Endothelial cell of umbilical vein (primary cell): Measurements from ENCODE around the gene RAD54L. TPM values are rescaled to one million over a fixed set of nuclear protein-coding genes. Genes with fewer than 3 reads are reported as not detected.

Experiments
- BruUV-seq: library from RNA; stranded (reverse); fragments of 400-500 nt; replicated peaks from 2 replicates; lab custom pipeline; 2021; lab: Mats Ljungman, UMichigan
- CTCF ChIA-PET: fragments of 300-600, 350-600 bp; sonication (Branson Sonifier 250); formaldehyde crosslinking; loops from one replicate; lab custom pipeline; 2021; ENCODE audit warnings: antibody characterized with exemption, inconsistent platforms; lab: Charles Lee
- POLR2A ChIA-PET: fragments of 300-600, 350-600 bp; sonication (Branson Sonifier 250); formaldehyde crosslinking; loops from one replicate; lab custom pipeline; 2021; ENCODE audit warnings: antibody characterized with exemption, inconsistent platforms; lab: Charles Lee
- DNase-seq: peaks from one replicate; pipeline ENCODE4 v3.0.0-alpha.2; 2011; ENCODE audit warnings: low read depth, low spot score
- FAIRE-seq: peaks from 2 replicates; lab custom pipeline; 2011; peaks lifted over from hg19 to GRCh38; lab: Jason Lieb, UNC
- H2AFZ ChIP-seq: 2 replicates; pipeline ENCODE4 v1.6.0; 2012; ENCODE audit warnings: low read depth, low read length, control low read depth, inconsistent platforms
- H3K27ac ChIP-seq: 2 replicates; pipeline ENCODE4 v1.5.1; 2011; ENCODE audit warnings: low read depth, mild to moderate bottlenecking, control low read depth, low read length, moderate library complexity; ENCODE audit not compliant: insufficient read depth
- H3K27me3 ChIP-seq, 2 experiments: 2 replicates each; pipeline versions ENCODE4 v1.6.0 to v1.6.1; 2011; ENCODE audit warnings: low read length in 2 of 2, mixed read lengths in 1 of 2; ENCODE audit not compliant: control insufficient read depth in 2 of 2, insufficient read depth in 2 of 2
- H3K36me3 ChIP-seq, 2 experiments: 2 replicates in 1 of 2; 3 replicates in 1 of 2; pipeline ENCODE4 v1.5.1; 2011; ENCODE audit warnings: low read length in 2 of 2, mild to moderate bottlenecking in 1 of 2, moderate library complexity in 1 of 2; ENCODE audit not compliant: control insufficient read depth in 2 of 2, insufficient read depth in 2 of 2; ENCODE audit errors: extremely low read depth in 1 of 2
- H3K4me1 ChIP-seq: 3 replicates; pipeline ENCODE4 v1.5.1; 2011; ENCODE audit warnings: mild to moderate bottlenecking, low read length; ENCODE audit not compliant: control insufficient read depth, insufficient read depth; ENCODE audit errors: extremely low read depth
- H3K4me2 ChIP-seq: 2 replicates; pipeline ENCODE4 v1.6.1; 2011; ENCODE audit warnings: low read length, control low read depth, mixed read lengths; ENCODE audit not compliant: insufficient read depth
- H3K4me3 ChIP-seq, 3 experiments: fragments of 200-600 bp in 1 of 3; sonication (generic), shearing (Covaris generic) in 1 of 3; replicated peaks in 1 of 3; 2 replicates each; pipeline ENCODE4 v1.5.1; 2011 to 2016; ENCODE audit warnings: control low read depth in 3 of 3, low read length in 3 of 3, mild to moderate bottlenecking in 2 of 3, inconsistent platforms in 1 of 3, low read depth in 1 of 3, moderate library complexity in 1 of 3; ENCODE audit not compliant: insufficient read depth in 1 of 3
- H3K79me2 ChIP-seq: 2 replicates; pipeline ENCODE4 v1.6.0; 2012; ENCODE audit warnings: low read length, inconsistent platforms; ENCODE audit not compliant: control insufficient read depth, insufficient read depth
- H3K9ac ChIP-seq: replicated peaks from 2 replicates; pipeline ENCODE3; 2011; ENCODE audit warnings: low read length, control low read depth; ENCODE audit not compliant: insufficient read depth; ENCODE audit errors: extremely low read depth
- H3K9me1 ChIP-seq: replicated peaks from 3 replicates; pipeline ENCODE4 v1.6.0; 2011; ENCODE audit warnings: mild to moderate bottlenecking, low read length; ENCODE audit not compliant: control insufficient read depth, insufficient read depth; ENCODE audit errors: extremely low read depth
- H3K9me3 ChIP-seq: replicated peaks from 2 replicates; pipeline ENCODE4 v1.5.1; 2012; ENCODE audit warnings: low read length, inconsistent platforms; ENCODE audit not compliant: control insufficient read depth, insufficient read depth
- H4K20me1 ChIP-seq: replicated peaks from 2 replicates; pipeline ENCODE3; 2011; ENCODE audit warnings: mild to moderate bottlenecking, low read length; ENCODE audit not compliant: control insufficient read depth, insufficient read depth; ENCODE audit errors: extremely low read depth
- EZH2 ChIP-seq: IDR thresholded peaks from 2 replicates; pipeline ENCODE4 v1.6.1; 2012; ENCODE audit warnings: borderline replicate concordance, low read depth, mild to moderate bottlenecking, moderate library complexity, low read length, inconsistent platforms; ENCODE audit not compliant: severe bottlenecking
- FOS ChIP-seq: IDR thresholded peaks from 2 replicates; pipeline ENCODE4 v1.6.1; 2011; ENCODE audit warnings: mild to moderate bottlenecking, low read length, moderate library complexity, borderline replicate concordance; ENCODE audit not compliant: insufficient read depth
- GATA2 ChIP-seq: IDR thresholded peaks from 2 replicates; pipeline ENCODE4 v1.7.0; 2011; ENCODE audit warnings: low read depth, mild to moderate bottlenecking, moderate library complexity, mixed read lengths, low read length; ENCODE audit not compliant: insufficient read length, insufficient read depth
- JUN ChIP-seq: IDR thresholded peaks from 2 replicates; pipeline ENCODE4 v1.6.1; 2011; ENCODE audit warnings: borderline replicate concordance, low read depth; ENCODE audit not compliant: insufficient read length, insufficient read depth
- MAX ChIP-seq: IDR thresholded peaks from 2 replicates; pipeline ENCODE4 v1.6.1; 2011; ENCODE audit not compliant: insufficient read depth, insufficient read length
- MYC ChIP-seq: IDR thresholded peaks from one replicate; pipeline ENCODE4 v1.6.1; 2011; ENCODE audit warnings: mild to moderate bottlenecking, low read depth, low read length
- POLR2A ChIP-seq: IDR thresholded peaks from 2 replicates; pipeline ENCODE4 v1.6.1; 2012; ENCODE audit warnings: low read depth, mild to moderate bottlenecking, control low read depth, low read length
- POLR2AphosphoS5 ChIP-seq: IDR thresholded peaks from 2 replicates; pipeline ENCODE4 v1.6.1; 2012; ENCODE audit warnings: low read depth, mild to moderate bottlenecking, control low read depth, low read length, moderate library complexity; ENCODE audit not compliant: insufficient read depth
- dilution Hi-C: fragments of 300-500 bp; cut with MboI; formaldehyde crosslinking; loops from one replicate; pipeline ENCODE4 v1.15.0; 2019; ENCODE audit warnings: low sequenced_read_pairs; ENCODE audit not compliant: extremely low pct_ligation_motif_present
- intact Hi-C: fragments of 100-400 bp; cut with micrococcal nuclease; formaldehyde crosslinking; loops from one replicate; pipeline ENCODE4 v1.10.0; 2022
- polyA plus RNA-seq, 4 experiments: library from polyadenylated mRNA; depleted of rRNA in 3 of 4; stranded (reverse) in 3 of 4; unstranded in 1 of 4; fragments of >200 nt; gene quantifications; 2 replicates each; pipeline versions ENCODE4 v1.2.1 to v1.2.3, GENCODE V29; 2011 to 2012; ENCODE audit warnings: missing spikeins in 1 of 4
- total RNA-seq: library from RNA; stranded (reverse); gene quantifications from 2 replicates; pipeline ENCODE4 v1.2.3, GENCODE V29; 2021
- TF ChIP-seq, protein P1 (sequence below), 2 donors: IDR thresholded peaks; 1 replicate in 1 of 2; 2 replicates in 1 of 2; pipeline ENCODE4 v1.5.1; 2011; ENCODE audit warnings: low read length in 2 of 2, mild to moderate bottlenecking in 2 of 2, moderate library complexity in 2 of 2, control low read depth in 1 of 2, inconsistent platforms in 1 of 2, low read depth in 1 of 2; ENCODE audit not compliant: insufficient read depth in 1 of 2; ENCODE audit errors: extremely low read depth in 1 of 2

RAD54L gene
- total and polyA plus RNA-seq, 2 donors (not counting 3 experiments of a cell fraction or from before 2014, with no cell fraction given), result 10.5 to 18.9 TPM

GRCh38 chr1:46303872-46304326 lies 56.3 kb downstream of the RAD54L start:
- BruUV-seq, result TSS peak; percentile 82
- intact Hi-C loops, result loop anchor here (1.0 to 5.0 kb wide), 4 partner anchors 36 to 172 kb away; partner anchors contain the start of genes NSUN4, PIK3R3 and RAD54L
- no peak for TF ChIP-seq FOS
- no peak for TF ChIP-seq EZH2
- no peak for TF ChIP-seq POLR2AphosphoS5
- ChIA-PET CTCF (interaction anchor here (1.4 to 2.7 kb wide), 5 partner anchors 36 to 59 kb away, joined by 5 to 17 read pairs (median 7); partner anchors contain the start of genes NSUN4 and RAD54L), POLR2A (interaction anchor here (1.8 kb wide), 1 partner anchor 36 kb away, joined by 5 read pairs; the partner anchor contains the start of gene NSUN4)
- peaks cover 20% of the 10 kb centered on the region for H3K4me1 ChIP-seq
- no peaks in the 10 kb centered on the region for H3K36me3 ChIP-seq
- peak overlapping the region; percentile 97 for H3K9ac ChIP-seq
- peak overlapping the region; percentile 92 for H3K4me2 ChIP-seq
- H4K20me1 ChIP-seq, result no peaks in the 10 kb centered on the region
- H3K9me3 ChIP-seq, result no peaks in the 10 kb centered on the region
- peak overlapping the region; percentile 44 for H2AFZ ChIP-seq
- H3K27ac ChIP-seq, result peak overlapping the region; percentile 81
- dilution Hi-C loops, result no loop called here
- H3K4me3 ChIP-seq, result peak overlapping the region; percentile 81 to 94 (median 84)
- no peak for FAIRE-seq
- H3K79me2 ChIP-seq, result peaks cover 93% of the 10 kb centered on the region
- no peaks in the 10 kb centered on the region for H3K9me1 ChIP-seq
- no peaks in the 10 kb centered on the region for H3K27me3 ChIP-seq
- DNase-seq, result peak; percentile 53

DNA sequence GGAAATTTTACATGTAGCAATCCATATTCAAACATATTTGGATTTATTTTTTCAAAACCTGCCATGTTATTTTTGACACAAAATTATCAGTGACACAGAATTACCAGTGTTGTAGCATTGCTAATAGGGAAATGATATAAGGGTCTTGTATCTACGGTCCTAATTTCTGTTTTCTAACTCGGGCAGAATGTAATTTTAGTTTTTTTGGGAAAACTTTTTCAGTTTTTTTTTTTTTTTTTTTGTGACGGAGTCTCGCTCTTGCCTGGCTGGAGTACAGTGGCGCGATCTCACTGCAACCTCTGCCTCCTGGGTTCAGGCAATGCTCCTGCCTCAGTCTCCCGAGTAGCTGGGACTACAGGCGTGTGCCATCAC lies 58.6 kb downstream of the RAD54L start:
- ChIA-PET POLR2A (no interaction called here), CTCF (interaction anchor here (0.6 kb wide), 1 partner anchor 13 kb away, joined by 4 read pairs; no protein-coding TSS in a partner anchor)
- Histone ChIP-seq H3K27ac (no peak overlapping the region), H3K4me3 (no peak overlapping the region), H3K4me1 (peaks cover 10% of the 10 kb centered on the region), H3K9me1 (no peaks in the 10 kb centered on the region), H4K20me1 (no peaks in the 10 kb centered on the region), H3K27me3 (no peaks in the 10 kb centered on the region), H3K36me3 (peaks cover 4 to 7% of the 10 kb centered on the region in 2 experiments), H3K79me2 (peaks cover 77% of the 10 kb centered on the region), H3K4me2 (peak overlapping the region; percentile 19), H3K9ac (no peak overlapping the region), H3K9me3 (no peaks in the 10 kb centered on the region), H2AFZ (no peak overlapping the region)
- DNase-seq, result no peak
- no TSS peak for BruUV-seq
- TF ChIP-seq, protein P1, sequence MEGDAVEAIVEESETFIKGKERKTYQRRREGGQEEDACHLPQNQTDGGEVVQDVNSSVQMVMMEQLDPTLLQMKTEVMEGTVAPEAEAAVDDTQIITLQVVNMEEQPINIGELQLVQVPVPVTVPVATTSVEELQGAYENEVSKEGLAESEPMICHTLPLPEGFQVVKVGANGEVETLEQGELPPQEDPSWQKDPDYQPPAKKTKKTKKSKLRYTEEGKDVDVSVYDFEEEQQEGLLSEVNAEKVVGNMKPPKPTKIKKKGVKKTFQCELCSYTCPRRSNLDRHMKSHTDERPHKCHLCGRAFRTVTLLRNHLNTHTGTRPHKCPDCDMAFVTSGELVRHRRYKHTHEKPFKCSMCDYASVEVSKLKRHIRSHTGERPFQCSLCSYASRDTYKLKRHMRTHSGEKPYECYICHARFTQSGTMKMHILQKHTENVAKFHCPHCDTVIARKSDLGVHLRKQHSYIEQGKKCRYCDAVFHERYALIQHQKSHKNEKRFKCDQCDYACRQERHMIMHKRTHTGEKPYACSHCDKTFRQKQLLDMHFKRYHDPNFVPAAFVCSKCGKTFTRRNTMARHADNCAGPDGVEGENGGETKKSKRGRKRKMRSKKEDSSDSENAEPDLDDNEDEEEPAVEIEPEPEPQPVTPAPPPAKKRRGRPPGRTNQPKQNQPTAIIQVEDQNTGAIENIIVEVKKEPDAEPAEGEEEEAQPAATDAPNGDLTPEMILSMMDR (IDR thresholded peaks at IDR 0.05; ENCODE audit: extremely low read depth in 1 of 2, insufficient read depth in 1 of 2, low read depth in 1 of 2, low read length in 2 of 2), result no peak
- TF ChIP-seq MAX, result no peak
- no peak for TF ChIP-seq EZH2
- TF ChIP-seq JUN, result no peak
- TF ChIP-seq POLR2AphosphoS5, result no peak
- no peak for TF ChIP-seq FOS
- no peak for TF ChIP-seq POLR2A
- TF ChIP-seq MYC, result no peak
- TF ChIP-seq GATA2, result no peak
- peak; percentile 42 for FAIRE-seq
- dilution Hi-C loops (no loop called here), intact Hi-C loops (no loop called here)
